GM13977 (cell line): ENCODE results near the gene CSNK2A2.

Experiments
- DNase-seq: peaks from one replicate; pipeline ENCODE4 v3.0.0; 2012; ENCODE audit warnings: low spot score
- CTCF ChIP-seq: IDR thresholded peaks from 2 replicates; pipeline ENCODE4 v1.5.1; 2012; ENCODE audit warnings: mild to moderate bottlenecking, control low read depth; ENCODE audit not compliant: insufficient read depth; ENCODE audit errors: extremely low read depth, missing control alignments
- in situ Hi-C: fragments of 300-500 bp; cut with MboI; formaldehyde crosslinking; loops from one replicate; pipeline ENCODE4 v1.12.0; 2022; ENCODE audit warnings: low sequenced_read_pairs, low pct_unique_long_range_greater_than_20kb, mixed read lengths, inconsistent platforms; ENCODE audit not compliant: unreplicated experiment

Gene CSNK2A2

GRCh38 chr16:58198022-58198683 lies at the start of gene CSNK2A2:
Gene CSNK2A2, minus strand, starts transcription at chr16:58198106. Its CDS starts 370 bp downstream, at chr16:58197736.
- TF ChIP-seq CTCF = peak; percentile 56
- peak; percentile 97 for DNase-seq
- in situ Hi-C loops = no loop called here

GRCh38 chr16:58243528-58244004 lies 45.7 kb upstream of the CSNK2A2 start:
- in situ Hi-C loops = no loop called here
- TF ChIP-seq CTCF = peak; percentile 16
- peak; percentile 69 for DNase-seq

GRCh38 chr16:58236831-58237230 lies 38.9 kb upstream of the CSNK2A2 start:
- in situ Hi-C loops = no loop called here
- TF ChIP-seq CTCF = no peak
- no peak for DNase-seq

- peak; percentile 62 for DNase-seq
- in situ Hi-C loops = no loop called here
- TF ChIP-seq CTCF = no peak
These were observed 38.4 kb upstream of the CSNK2A2 start for GRCh38 chr16:58236231-58236690.

- DNase-seq = no peak
- no peak for TF ChIP-seq CTCF
- in situ Hi-C loops = no loop called here
These were observed 37.8 kb upstream of the CSNK2A2 start for GRCh38 chr16:58235663-58236062.

GRCh38 chr16:58234831-58235595 lies 37.1 kb upstream of the CSNK2A2 start:
- in situ Hi-C loops = no loop called here
- no peak for DNase-seq
- no peak for TF ChIP-seq CTCF
